ENCODE data around the gene FLT3LG.

GRCh38 chr19:49497047-49497788 is 23.2 kb downstream of the FLT3LG start:
- no peak for TF ChIP-seq FOXM1 (IDR thresholded peaks at IDR 0.05; ENCODE audit: borderline replicate concordance)
- TF ChIP-seq L3MBTL2 (conservative IDR thresholded peaks at IDR 0.05), result 0 out of 2 replicates have a peak, but pooled peaks have one; percentile 20
- no peak for TF ChIP-seq SUZ12 (IDR thresholded peaks at IDR 0.05)

Data from HEK293T (cell line).